Activated gamma-delta T cell treated with anti-CD3 and anti-CD28 coated beads, Interleukin-2, amount 50 U/mL, for 16 hours (primary cell): ENCODE results near the gene CUBN.

Experiments used
- DNase-seq: peaks from one replicate; pipeline ENCODE4 v3.0.0-alpha.2; 2020; ENCODE audit warnings: low read depth

Gene CUBN

DNA sequence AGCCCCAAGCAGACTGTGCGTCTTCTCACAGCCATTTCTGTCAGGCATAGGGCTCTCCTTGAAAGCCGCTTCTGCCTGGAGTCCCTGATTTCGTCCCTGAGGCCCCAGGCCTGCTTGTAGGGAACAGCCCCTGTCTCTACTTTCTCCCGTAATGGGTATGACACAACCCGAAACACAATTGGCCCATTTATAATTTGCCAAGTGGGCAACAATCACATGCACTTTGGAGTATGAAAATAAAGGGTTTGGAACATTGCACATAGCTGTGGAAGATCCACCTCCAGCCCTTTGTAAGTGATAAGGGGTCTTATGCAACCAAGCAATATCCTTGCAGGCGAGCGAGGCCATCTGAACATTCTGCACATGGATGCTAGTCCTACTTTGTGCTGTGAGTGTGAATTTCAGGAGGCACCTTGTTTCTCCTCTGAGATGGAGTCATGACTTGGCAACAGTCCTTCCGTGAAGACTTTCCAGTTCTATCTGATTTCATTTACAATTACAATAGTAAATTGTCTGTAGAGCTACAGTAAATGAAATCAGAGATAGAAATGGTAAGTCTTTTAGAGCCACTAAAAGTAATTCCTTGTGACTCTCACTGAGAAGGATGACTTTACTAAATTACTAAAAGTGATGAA is 141.5 kb downstream of the CUBN start:
- DNase-seq = no peak

DNA sequence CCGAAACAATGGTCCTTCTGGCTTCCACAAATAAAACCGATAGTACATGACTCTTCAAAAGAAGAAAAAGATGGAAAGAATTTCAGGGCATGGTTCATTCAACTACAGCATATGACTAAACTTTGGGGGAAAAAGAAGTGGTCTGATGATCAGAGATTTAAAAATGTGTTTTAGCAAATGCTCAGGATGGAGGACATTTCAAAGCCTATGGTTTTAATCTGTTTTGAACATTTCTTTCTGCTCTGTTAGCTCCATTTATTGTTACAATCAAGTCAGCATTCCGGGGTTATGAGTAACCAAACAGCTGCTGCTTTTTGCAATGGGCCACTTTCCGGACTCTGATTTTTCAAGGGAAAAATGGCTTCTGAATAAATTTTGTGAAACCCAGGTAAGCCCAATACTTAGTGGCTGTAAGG is 142.4 kb downstream of the CUBN start:
- DNase-seq = no peak

DNA sequence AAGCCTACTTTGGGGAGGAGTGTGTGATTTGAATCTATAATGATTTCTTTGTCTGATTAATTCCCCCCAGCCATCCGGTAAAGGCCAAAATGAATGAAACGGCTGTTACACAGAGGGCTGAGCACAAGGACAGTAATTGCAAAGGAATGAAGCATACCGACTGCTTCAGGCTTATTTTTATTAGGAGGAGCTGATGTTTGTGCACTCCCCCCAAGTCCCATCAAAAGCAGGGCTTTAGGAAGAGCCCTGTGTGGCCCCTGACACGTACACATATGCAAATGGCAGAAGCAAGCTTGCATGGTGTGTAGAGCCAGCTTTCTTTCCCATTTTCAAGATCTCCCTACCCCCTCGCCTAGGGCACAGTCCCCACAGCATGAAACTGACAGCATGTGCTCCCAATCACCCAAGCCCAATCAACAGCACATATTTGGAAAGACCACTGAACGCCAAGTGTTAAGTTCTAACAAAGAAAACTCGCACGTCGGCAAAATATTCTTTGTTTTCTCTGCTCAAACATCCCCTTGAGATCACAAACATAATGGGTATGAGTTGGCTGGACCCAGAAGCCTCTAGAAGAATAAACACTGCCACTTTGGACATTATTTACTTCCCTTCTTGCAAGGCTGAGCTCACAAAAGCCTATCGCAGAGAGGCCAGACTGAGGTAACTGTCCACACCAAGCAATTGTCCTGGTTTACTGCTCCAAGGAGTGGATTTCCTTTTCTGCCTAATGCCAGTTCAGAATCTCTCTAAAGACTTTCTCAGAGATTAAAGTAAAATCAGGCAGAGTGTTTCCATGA is 143.0 kb downstream of the CUBN start:
- DNase-seq = no peak

DNA sequence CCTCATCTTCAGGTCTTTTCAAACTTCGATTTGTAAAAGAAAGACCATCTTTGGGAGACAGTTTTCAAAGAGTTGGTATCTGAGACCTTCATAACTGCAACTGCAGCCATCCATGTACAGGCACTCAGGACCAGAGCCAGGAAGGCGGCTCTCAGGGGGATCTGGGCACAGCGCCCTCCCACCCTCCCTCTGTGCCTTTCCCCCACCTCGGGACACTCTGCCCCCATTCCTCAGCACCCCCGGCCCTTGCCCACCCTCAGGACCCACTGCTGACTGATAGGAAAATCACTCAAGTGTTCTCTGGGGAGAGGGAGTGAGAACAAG is 143.6 kb downstream of the CUBN start:
- no peak for DNase-seq

DNA sequence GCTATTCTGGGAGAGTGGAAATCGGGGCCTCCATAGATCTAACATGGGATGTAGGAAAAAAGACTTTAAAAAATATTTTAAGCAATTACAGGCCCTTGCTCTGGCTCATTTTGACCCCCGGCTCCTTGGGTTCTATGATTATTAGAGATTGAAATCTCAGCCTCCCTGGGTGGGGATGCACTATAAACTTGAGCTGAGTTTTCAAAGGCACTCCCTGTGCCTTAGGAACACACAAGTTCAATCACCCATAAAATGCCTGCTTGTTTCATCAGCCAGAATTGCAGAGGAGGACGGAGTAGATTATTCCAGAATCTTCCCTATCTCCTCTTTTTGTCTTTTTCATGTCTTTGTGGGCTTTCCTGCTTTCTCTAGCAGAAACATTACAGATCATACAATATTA is 145.4 kb downstream of the CUBN start:
- no peak for DNase-seq

DNA sequence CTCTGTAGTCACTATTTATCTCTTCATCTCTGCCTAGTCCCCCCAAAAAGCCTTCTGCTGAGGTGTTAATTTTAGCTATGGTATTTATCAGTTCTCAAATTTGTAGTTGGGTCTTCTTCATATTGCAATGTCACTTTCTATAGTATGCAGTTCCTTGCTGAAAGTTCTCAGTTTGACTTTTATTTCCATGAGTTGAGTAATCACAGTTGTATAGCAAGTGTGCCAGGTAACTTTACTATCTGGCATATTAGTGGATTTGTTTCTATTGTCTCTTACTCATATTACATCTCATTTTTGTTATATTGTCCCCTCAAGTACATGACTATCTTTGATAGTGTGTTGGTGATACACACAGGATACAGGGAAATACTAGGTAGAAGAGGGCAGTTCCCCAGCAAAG is 152.8 kb downstream of the CUBN start:
- no peak for DNase-seq

DNA sequence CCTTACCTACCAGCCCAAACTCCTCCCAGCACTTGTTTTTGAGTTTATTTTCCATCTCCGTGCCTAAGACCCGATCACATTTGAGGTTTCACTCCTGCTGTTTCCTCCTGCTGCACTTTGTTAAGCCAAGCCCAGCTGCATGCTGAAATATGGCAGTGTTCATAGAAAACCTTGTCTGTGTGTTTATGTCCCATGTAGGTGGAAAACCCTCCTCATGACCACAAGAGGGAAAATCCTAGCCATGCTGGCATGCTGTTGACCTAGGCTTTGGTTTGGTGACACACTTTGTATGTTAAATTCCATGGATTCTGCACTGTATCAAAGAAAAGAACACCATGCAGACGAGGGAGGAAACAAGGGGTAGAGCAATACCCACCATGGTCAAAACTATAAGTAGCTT is 154.4 kb downstream of the CUBN start:
- no peak for DNase-seq

DNA sequence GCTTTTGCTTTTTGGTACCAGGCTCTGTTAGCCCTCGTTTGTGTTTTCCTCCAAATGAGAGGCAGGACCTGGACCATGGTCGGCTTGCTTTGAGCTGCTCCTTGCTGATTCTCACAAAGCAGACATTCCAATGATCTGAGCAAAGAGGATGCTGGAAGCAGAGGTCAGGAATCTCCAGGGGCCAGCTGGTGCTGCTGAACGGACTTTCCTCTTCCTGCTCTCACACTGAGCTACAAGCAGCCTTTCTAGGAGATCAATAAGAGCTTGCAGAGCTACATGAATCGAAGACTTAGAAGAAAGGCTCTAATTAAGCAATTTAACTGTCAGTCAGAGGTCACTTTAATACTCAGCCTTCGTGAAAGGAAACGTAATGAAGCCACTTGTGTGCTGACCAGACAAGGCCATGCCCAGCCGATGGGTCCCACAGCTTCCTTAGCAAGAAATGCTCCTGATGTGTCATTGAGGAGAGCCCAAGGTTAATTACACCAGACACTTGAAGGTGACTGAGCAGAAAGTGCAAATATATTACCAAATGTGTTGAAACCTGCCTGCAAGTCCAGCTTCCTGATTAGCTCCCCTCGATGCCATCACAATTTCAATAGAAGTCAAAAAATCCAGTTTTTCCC is 161.1 kb downstream of the CUBN start:
- DNase-seq = no peak

DNA sequence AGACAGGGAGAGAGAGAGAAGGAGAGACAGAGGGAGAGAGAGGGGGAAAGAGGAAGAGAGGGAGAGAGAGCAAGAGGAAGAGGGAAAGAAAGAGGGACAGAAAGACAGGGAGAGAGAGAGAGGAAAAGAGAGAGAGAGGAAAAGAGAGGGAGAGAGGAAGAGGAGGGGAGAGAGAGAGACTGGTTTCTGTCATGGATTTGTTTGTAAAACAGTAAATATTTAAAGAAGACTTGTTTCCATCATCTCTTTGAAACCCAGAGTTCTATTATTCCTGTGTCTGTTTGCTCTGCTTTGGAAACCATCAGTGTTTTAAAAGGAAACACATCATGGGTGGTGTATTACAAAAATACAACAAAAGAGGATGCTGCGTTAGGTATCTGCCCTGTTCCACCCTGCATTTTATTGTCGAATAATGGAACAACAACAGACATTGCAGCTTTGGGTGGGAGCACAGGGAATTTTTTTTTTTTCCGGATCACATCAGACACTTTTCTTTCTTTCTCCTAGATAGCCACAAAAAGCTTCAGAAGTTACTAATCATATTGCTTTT is 161.7 kb downstream of the CUBN start:
- no peak for DNase-seq

DNA sequence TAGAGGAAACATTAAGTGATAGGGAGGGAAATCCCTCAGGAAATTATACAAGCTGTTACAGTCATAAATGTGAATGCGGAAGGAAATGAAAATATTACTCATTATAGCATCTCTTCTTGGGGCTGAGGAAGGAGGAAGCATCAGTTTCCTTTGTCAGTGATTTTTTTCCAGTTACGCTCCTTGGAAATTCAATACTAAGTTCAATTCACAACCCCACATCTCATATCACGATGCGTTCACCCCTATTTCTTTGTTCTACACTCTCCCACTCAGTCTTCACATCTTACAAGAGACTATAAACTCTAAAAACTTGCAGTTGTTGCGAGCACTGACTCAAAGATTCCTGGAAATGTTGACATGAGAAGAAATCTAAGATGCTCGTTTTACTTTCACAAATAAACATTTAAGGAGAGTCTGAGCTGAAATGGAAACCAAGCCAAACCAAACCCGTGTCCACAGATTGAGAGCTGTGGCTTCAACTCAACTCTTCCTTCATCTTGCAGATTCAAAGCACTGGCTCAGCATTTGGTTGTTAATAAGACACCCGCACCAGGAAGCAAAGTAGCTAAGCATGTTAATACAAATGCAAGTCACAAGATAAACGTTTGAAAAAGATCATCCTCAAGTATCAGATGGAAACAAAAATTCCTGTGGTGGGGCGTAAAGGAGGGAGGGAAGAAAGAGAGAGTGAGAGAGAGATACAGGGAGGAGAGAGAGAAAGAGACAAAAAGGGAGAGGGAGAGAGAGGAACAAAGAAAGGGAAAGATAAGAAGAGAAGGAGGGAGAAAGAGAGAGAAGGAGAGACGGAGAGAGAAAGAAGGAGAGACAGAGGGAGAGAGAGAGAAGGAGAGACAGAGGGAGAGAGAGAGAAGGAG is 162.4 kb downstream of the CUBN start:
- no peak for DNase-seq

DNA sequence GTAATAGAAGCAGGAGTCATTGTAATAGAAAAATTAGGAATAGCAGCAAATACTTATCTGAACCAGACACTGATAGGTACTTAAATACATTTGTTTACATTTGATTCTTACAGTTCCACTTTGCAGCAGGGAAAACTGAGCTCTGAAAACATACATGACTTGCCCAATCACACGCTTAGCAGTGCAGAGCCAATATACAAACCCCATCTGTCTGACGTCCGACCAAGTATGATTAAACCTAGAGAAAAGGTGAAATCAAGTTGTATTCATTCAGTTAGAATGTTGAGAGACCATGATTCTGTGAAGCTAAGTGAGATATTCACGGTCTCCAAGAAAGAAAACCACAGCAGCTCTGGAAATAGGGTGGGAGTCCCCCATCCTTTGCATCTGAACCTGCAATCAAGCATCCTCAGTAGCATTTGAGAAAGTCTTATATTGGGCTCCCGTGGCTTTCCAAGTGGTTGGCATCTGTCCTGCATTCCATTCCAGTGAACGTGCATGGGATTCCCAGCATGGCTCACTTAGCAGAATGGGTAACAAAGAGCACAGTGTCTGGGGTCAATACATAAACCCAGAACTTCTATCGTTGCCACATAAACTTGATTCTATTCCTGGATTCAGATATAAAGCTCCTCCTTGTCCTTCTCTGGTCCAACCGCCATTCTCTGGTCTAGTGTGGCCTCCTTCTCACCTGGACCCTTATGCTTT is 163.7 kb downstream of the CUBN start:
- no peak for DNase-seq

DNA sequence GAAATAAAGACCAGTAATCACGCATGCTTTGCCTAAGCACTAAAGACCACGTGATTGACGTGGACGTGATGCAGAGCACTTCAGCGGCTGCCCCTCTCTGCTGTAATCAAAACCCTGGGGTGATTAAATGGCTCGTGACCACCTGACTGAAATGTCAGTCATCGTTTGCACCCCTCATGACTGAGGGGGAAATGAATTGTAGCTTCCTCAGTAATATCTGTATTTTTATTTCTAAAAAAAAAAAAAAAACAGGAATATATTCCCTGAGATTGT is 164.3 kb downstream of the CUBN start:
- no peak for DNase-seq

DNA sequence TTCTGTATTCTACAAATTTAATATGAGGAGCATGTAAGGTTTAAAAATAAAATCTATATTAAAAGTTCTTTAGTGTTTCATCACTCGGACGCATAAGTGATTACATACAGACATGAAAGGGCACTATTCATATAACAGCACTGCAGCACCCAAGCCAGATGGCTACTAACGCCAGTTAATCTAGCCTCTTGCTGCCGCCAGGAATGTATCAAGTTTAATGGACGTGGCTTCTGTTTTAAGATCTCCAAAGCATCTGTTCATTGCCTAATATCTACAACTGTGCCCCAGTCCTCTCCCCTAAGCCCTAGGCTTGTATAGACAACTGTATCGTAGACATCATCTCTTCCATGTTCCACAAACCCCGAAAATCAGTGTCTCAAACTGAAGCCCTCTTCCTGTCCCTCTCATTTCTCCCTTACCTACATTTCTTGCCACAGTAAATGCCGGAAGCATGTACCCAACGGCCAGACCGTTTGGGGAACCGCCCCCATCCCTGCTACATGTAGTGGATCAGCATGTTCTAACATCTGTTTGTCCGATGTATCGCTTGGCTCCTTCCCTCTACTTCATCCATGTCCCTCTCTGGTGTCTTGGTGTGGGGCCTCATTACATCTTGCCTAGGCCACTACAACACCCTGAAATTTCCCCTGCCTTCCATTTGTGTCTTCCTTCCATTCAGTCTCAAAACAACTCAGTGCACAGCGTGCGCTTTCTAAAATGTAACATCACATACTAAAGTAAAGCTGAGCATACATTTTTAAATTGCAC is 164.9 kb downstream of the CUBN start:
- no peak for DNase-seq

DNA sequence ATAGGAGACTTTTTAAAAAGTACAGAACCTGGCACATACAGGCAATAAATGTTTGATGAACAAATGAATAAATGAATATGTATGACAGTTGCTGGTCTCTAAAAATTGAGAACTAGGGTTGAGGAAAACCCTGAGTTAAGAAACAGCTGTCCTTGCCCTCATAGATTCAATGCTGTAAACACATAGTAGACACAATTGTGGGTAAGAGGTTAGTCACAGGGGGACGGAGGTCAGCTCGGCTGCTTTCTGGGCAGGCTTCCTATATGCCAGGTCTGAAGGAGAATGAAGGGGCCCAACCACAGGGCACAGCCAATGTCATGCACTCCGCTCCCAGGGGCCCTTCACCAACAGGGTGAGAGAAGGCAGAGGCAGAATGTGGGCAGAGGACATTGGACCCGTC is 169.1 kb downstream of the CUBN start:
- no peak for DNase-seq

DNA sequence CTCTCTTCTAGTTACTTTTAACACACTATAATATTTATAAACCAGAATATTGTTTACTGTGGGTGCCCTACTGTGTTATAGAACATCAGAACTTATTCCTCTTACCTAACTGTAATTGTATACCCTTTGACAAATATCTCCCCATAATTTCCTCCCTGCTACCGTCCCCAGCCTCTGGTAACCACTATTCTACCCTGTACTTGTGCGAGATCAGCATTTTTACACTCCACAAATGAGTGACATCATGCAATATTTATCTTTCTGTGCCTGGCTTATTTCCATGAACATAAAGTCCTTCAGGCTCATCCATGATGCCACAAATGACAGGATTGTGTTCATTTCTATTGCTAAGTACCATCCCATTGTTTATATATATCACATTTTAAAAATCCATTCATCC is 172.6 kb downstream of the CUBN start:
- no peak for DNase-seq

DNA sequence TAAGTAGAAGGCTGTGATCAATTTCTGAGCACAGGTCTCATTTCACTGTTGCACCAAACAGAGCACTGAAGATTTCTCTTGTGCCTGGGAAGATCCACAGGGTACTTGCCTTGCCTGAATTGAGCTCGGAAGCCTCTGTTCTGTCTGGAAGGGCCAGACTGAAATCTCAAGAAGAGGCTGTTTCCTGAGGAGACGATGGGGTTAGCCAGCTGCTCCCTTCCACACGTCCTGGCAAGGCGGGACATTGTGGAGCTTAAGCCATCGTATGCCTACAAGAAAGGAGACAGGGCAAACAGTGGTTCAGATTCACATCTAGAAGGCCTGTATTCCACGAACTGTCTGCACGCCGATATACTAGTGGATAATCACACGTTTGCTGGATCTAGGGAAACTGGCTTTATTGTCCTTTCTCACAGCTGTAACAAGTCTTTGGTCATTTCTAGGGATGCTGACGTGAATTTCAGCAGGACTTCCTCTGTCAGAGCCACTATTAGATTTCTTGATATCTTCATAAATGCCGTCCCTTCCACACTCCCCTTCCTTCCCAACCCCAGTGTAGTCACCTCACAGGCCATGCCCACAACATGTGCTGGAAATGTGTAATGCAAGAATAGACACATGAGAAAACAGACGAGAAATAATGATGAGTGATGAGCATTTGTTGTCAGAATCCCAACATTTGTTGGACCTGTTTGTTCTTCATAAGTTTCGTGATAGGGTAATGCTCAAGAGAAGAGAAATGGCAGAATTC is 175.2 kb downstream of the CUBN start:
- no peak for DNase-seq

DNA sequence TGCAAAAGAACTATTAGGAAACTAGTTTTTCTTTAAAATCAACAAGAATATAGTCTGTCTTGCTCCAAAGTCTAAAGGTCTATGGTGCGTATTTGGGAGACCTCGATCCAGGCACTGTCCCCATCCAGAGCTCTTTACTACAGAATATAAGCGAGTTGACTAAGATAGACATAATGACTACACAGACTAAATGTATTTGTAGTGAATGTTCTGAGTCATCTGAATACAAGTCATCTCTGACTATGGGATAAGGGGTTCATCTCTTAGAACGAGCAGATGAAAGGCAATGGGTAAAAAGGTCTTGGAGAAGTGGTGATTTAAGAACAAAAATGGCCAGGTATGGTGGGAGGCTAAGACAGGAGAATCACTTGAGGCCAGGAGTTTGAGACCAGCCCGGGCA is 176.3 kb downstream of the CUBN start:
- no peak for DNase-seq

DNA sequence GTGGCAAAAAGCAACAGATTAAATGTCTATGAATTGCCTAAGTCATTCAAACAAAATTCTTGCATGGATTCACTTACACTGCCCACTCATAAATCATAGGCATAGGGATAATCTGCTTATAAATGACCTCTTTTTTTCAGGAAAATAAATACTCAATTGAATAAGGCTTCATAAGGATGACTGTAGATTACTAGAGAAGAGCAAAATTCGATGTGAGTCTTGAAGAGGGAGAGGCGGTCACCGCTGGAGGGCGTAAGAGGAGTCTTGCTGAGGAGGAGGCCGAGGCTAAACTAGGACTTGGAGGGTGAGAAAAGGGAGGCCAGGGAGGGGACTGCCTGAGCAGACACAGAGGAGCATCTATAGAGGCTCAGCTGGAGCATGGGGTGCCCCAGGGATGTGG is 177.0 kb downstream of the CUBN start:
- DNase-seq = no peak

DNA sequence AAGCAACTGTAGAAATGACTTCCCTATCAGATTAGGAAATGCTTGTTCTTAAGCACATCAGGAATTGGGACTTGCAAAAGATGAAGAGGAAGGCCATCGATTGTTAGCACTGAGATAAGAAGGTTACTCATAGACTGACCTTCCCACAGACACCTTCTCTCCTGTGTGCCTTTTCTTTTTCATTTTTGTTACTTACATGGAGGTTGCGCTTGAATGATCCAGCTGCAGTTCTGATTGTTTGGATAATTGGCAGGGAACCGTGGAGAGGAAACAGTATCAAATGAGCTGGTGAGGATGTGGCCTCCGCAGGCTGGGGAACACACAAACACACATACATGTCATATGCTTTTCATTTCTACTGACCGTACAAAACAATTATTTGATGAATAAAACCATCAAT is 177.5 kb downstream of the CUBN start:
- DNase-seq = no peak
